ENCODE results near the gene AQP3.

GRCh38 chr9:33472881-33473615 lies 25.7 kb upstream of the AQP3 start:
- TF ChIP-seq CTCF (IDR thresholded peaks at IDR 0.05) (no peak), POLR2A (IDR thresholded peaks at IDR 0.05) (no peak), POLR2AphosphoS5 (IDR thresholded peaks at IDR 0.05) (no peak)
